HG03103 (cell line): ENCODE measurements around the gene DHX57.

Source experiments
- ATAC-seq: cut with Tn5 transposase; IDR thresholded peaks from one replicate; pipeline ENCODE4 v1.9.1; 2021; ENCODE audit warnings: low read depth; ENCODE audit not compliant: unreplicated experiment

The DHX57 gene

DNA sequence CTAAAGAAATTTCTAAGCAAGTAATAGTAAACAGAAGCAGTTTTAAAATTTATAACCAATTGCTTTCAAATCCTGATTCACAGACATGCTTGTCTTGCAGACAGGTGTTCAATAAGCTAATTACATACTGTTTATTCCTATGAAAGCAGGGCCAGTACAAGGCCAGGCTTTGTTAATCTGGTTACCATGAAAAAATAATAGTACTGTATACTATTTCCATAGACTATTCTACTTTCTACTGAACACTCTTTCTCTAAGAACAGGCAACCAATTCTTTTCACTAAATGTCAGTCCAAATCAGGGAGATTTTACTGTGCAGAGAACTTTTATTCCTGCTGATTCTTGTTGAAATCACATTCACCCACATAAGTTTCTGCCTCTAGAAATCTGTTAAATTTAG is 121.7 kb downstream of the DHX57 start:
- ATAC-seq: no peak

- peak; percentile 19 for ATAC-seq
Measured at GRCh38 chr2:38751596-38752410, 123.9 kb downstream of the DHX57 start.

GRCh38 chr2:38750891-38751595 is 124.7 kb downstream of the DHX57 start, which contains the start of gene SRSF7:
Gene SRSF7, minus strand, starts transcription at chr2:38751361. Its CDS starts 105 bp downstream, at chr2:38751256.
- peak; percentile 76 for ATAC-seq

GRCh38 chr2:38750011-38750890 is 125.5 kb downstream of the DHX57 start:
- peak; percentile 27 for ATAC-seq

DNA sequence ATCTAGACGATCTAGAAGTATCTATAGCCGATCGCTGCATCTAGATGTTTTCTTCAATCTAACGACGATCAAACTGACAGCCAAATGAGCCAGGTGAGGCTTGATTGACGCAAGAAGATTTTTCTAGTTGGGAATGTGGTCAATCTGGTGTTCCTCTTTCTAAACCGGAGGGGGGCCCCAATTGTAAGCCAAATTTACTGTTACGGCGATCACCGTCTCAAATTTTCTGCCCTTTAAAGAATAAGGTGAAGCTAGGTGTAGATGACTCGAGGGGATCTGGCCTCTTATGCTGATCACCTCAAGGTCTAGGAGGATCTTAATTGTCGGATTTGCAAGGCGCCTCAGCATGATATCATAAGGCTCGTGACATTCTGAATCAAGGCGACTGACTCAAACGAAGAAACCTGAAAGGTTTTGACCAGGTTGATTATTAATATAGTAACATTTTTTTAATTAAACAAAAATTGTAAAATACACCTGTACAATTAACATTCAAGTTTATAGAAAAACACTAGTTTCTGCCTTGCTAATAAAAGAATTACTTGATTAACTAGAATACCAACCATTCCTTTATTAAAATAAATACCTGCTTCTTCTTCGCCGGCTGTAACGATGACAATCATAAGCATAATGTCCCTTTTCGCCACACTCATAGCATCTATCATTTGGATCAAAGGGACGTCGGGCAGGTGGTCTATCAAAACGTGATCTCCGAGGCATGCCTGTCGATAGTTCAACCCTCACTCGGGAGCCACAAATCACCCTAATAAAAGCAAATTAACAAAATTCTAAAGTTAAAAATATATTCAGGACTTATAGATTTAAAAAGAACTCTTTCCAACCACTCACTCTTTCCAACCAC is 126.6 kb downstream of the DHX57 start:
- ATAC-seq: no peak

DNA sequence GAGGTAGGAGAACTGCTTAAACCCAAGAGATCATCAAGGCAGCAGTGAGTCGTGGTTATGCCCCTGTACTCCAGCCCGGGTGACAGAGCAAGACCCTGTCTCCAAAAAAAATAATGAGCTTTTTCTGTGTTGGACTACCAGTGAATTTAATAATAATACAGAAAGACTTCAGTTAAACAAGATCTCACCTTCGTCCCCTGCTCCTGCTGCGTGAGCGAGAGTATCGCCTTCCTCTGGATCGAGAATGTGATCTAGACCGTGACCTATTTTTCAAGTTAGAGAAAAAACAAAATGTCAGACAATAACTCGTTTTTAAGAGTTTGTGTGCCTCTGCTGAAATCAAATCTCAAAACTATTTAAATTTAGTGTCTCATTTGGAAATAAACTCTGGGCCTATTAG is 127.3 kb downstream of the DHX57 start:
- no peak for ATAC-seq

- ATAC-seq: no peak
Measured at GRCh38 chr2:38747819-38748218, 127.9 kb downstream of the DHX57 start.
